Neural crest cell (in vitro differentiated cells): ENCODE data around the gene LNP1. TPM values are rescaled to one million over a fixed set of nuclear protein-coding genes. Genes with fewer than 3 reads are reported as not detected.
"Not testable (repeated sequence)": the region's sequence is repeated elsewhere in the genome, so short reads cannot be mapped to it uniquely, and the experiment has no call there.

ENCODE experiments used
- DNase-seq: peaks from one replicate; pipeline ENCODE4 v3.0.0; 2021; ENCODE audit warnings: low read depth, mixed read lengths, low spot score
- H3K27ac Mint-ChIP-seq: one replicate; pipeline ENCODE4 v1.8.0; 2021; ENCODE audit warnings: mild to moderate bottlenecking, mixed read lengths; ENCODE audit not compliant: unreplicated experiment
- H3K27me3 Mint-ChIP-seq: 2 replicates; pipeline ENCODE4 v1.8.0; 2021; ENCODE audit warnings: low read depth, mild to moderate bottlenecking, mixed read lengths
- H3K36me3 Mint-ChIP-seq: 2 replicates; pipeline ENCODE4 v1.8.0; 2021; ENCODE audit warnings: low read depth, mild to moderate bottlenecking, mixed read lengths
- H3K4me1 Mint-ChIP-seq: 2 replicates; pipeline ENCODE4 v1.8.0; 2021; ENCODE audit warnings: mixed read lengths
- H3K4me3 Mint-ChIP-seq: one replicate; pipeline ENCODE4 v1.8.0; 2021; ENCODE audit warnings: mild to moderate bottlenecking, mixed read lengths
- H3K9me3 Mint-ChIP-seq: 2 replicates; pipeline ENCODE4 v1.8.0; 2021; ENCODE audit warnings: mixed read lengths
- CTCF ChIP-seq: fragments of 200-600 bp; sonication (generic); conservative IDR thresholded peaks from 2 replicates; pipeline ENCODE4 v1.5.0; 2021; ENCODE audit warnings: antibody characterized with exemption, mild to moderate bottlenecking
- total RNA-seq: library from RNA; stranded (reverse); gene quantifications from 2 replicates; pipeline ENCODE4 v1.2.1, GENCODE V29; 2021

Gene LNP1
- total RNA-seq, 1 donor from 2014 or later = 6.9 TPM

GRCh38 chr3:100443690-100444089 lies 42.4 kb downstream of the LNP1 start:
- no peak for TF ChIP-seq CTCF
- no peak for DNase-seq
- H3K36me3 Mint-ChIP-seq = peaks cover 32% of the 10 kb centered on the region
- no peaks in the 10 kb centered on the region for H3K4me1 Mint-ChIP-seq
- peaks cover 17% of the 10 kb centered on the region for H3K9me3 Mint-ChIP-seq
- no peak overlapping the region for H3K4me3 Mint-ChIP-seq
- H3K27ac Mint-ChIP-seq = no peak overlapping the region
- H3K27me3 Mint-ChIP-seq = no peaks in the 10 kb centered on the region

GRCh38 chr3:100447067-100447466 lies 45.7 kb downstream of the LNP1 start:
- peaks cover 16% of the 10 kb centered on the region for H3K9me3 Mint-ChIP-seq
- peaks cover 27% of the 10 kb centered on the region for H3K36me3 Mint-ChIP-seq

DNA sequence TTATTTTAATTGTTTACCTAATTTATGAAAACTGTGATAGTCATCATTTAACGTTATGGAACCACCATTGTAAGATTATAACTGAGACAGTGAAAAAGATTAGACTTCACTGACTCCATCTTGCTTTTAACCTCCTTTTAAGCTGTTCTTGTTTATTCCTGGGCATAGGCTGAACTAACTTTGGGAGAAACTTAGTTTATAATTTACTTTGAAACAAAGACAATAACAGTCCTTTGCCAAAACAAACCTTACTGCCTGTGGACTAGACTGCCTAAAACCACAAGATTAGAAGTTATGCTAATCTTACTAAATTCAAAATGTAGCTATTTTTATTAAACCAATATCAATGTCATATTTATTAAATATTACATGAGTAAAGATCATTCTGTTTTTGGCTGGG lies 46.7 kb downstream of the LNP1 start:
- Mint-ChIP-seq H3K27ac (no peak overlapping the region), H3K4me3 (no peak overlapping the region), H3K27me3 (no peaks in the 10 kb centered on the region), H3K36me3 (peaks cover 24% of the 10 kb centered on the region), H3K9me3 (peaks cover 9% of the 10 kb centered on the region), H3K4me1 (peaks cover 5% of the 10 kb centered on the region)
- no peak for DNase-seq
- TF ChIP-seq CTCF = no peak

More at GRCh38 chr3:100447067-100447466, 45.7 kb downstream of the LNP1 start:
- H3K4me3 Mint-ChIP-seq, DNase-seq, H3K4me1 Mint-ChIP-seq, H3K27ac Mint-ChIP-seq, H3K27me3 Mint-ChIP-seq: not testable (repeated sequence)

- DNase-seq = no peak
- TF ChIP-seq CTCF = no peak
- Mint-ChIP-seq H3K4me3 (no peak overlapping the region), H3K27me3 (no peaks in the 10 kb centered on the region), H3K27ac (no peak overlapping the region), H3K9me3 (peaks cover 9% of the 10 kb centered on the region), H3K4me1 (peaks cover 5% of the 10 kb centered on the region), H3K36me3 (peaks cover 19% of the 10 kb centered on the region)
Measured at GRCh38 chr3:100449214-100449613, 47.9 kb downstream of the LNP1 start.

DNA sequence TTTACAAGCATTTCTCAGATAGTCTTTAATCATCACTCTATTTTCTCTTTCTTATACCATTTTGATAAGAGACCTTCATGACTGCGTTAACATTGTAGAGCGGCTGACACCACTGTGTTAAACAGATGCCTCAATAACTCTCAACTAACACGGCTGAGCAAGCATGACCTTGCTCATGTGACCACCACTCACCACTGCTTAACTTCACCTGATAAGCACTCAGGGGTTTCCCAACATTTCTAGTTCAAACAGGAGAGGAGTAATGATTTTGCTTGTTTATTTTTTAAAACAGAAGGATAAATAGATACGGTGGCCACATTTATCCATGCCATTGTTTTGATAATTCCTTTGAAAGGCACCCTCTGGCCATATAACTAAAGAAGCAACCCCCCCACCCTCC lies 53.3 kb downstream of the LNP1 start:
- no peak overlapping the region for H3K27ac Mint-ChIP-seq
- no peak overlapping the region for H3K4me3 Mint-ChIP-seq
- no peak for DNase-seq
- no peak for TF ChIP-seq CTCF
- H3K36me3 Mint-ChIP-seq = peaks cover 5% of the 10 kb centered on the region
- no peaks in the 10 kb centered on the region for H3K27me3 Mint-ChIP-seq
- no peaks in the 10 kb centered on the region for H3K9me3 Mint-ChIP-seq
- no peaks in the 10 kb centered on the region for H3K4me1 Mint-ChIP-seq

DNA sequence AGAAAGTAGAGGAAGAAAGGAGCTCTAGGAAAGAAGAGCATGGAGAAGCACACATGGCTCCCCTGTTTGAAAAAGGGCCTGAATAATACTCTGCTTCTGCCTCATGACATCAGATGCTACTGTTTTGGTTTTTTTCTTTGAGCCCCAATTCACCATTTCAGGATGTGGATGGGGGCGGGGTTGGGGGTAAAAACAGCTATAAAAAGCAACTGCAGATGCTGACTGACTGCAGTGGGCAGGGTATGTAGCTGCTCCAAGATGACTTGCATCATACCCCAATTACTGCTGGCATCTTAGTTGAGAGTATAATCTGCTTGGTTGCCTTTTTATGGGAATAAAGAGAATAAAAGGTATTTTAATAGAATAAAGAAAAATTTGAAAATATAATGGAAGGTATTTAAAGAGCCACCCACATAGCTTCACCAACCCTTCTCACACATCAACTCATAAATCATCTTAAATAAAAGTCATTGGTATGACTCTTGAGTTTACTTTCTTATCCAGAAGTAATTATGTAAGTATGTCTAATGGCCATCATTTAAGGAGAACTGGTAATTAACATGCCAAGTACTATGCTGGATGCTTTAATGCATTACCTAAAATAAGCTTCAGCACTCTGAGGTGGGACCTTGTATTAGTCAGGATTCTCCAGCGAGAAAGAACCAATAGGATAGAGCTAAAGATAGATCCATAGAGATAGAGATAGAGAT lies 54.7 kb downstream of the LNP1 start:
- Mint-ChIP-seq H3K27ac (no peak overlapping the region), H3K27me3 (no peaks in the 10 kb centered on the region), H3K36me3 (peaks cover 5% of the 10 kb centered on the region), H3K4me3 (no peak overlapping the region), H3K4me1 (no peaks in the 10 kb centered on the region), H3K9me3 (no peaks in the 10 kb centered on the region)
- no peak for TF ChIP-seq CTCF
- no peak for DNase-seq
